IgD-negative memory B cell (primary cell): Measurements from ENCODE around the gene PPP4R3A. TPM values are rescaled to one million over a fixed set of nuclear protein-coding genes. Genes with fewer than 3 reads are reported as not detected.
"Not testable (repeated sequence)": the region's sequence is repeated elsewhere in the genome, so short reads cannot be mapped to it uniquely, and the experiment has no call there.

ENCODE experiments used
- H3K27ac Mint-ChIP-seq, 3 donors: one replicate each; pipeline ENCODE4 v1.8.0; 2020 to 2022; ENCODE audit warnings: mild to moderate bottlenecking in 3 of 3, mixed read lengths in 3 of 3, moderate library complexity in 1 of 3
- H3K27me3 Mint-ChIP-seq: one replicate; pipeline ENCODE4 v1.8.0; 2021; ENCODE audit warnings: mixed read lengths
- H3K36me3 Mint-ChIP-seq: one replicate; pipeline ENCODE4 v1.8.0; 2020; ENCODE audit warnings: mild to moderate bottlenecking, mixed read lengths
- H3K4me1 Mint-ChIP-seq, 3 donors: one replicate each; pipeline ENCODE4 v1.8.0; 2020 to 2022; ENCODE audit warnings: mixed read lengths in 3 of 3, mild to moderate bottlenecking in 1 of 3
- H3K4me3 Mint-ChIP-seq, 4 donors: one replicate each; pipeline ENCODE4 v1.8.0; 2020 to 2022; ENCODE audit warnings: mild to moderate bottlenecking in 4 of 4, mixed read lengths in 4 of 4, moderate library complexity in 3 of 4
- H3K9me3 Mint-ChIP-seq, 3 donors: one replicate each; pipeline ENCODE4 v1.8.0; 2020 to 2021; ENCODE audit warnings: mixed read lengths in 3 of 3, mild to moderate bottlenecking in 1 of 3
- polyA plus RNA-seq: library from polyadenylated mRNA; unstranded; fragments of 300-500 nt; fragmentation: Illumina TruSeq; gene quantifications from one replicate; pipeline ENCODE4 v1.2.3, GENCODE V29; 2021

The PPP4R3A gene
- polyA plus RNA-seq, 1 donor from 2014 or later = 127 TPM

DNA sequence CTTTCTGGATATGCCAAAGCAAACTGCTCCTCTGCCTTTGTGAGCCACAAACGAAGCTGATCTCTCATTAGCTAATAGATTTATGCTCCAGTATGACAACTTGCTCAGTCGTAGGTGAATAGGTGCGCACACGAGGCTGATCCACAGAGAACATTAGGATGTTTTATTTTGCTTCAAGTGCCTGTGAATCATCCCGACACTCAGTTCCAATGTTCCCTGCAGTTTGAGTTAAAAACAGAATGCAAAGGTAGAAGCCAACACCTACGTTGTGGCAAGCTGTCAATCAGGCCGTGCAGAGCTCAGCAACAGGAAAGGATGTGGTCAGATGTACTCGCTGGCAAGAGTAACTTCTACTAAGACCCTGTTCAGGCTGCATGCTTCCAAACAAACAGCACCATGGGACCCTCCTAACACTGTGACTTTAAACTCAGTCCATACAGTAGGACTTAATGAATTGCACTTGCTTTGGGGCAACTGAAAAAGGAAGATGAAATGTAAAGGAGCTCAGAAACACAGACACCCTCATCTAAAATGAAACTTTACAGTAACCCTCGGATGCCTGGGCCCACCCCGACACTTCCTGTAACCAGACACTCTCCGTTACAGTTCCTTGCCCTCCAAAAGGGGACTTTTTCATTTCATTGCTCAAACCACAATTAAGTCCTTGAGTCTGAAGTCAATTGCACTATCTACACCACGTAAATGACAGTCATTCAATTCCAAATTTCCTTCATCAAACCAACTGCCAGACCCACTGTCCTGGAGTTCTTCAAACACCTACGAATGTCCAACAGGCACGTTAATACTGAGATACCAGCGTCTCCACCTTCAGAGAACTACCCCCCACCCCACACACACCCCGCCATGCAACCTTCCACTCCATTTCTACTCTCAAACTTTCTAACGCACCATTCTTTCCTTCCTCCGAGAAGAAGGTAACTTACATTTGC lies 94.0 kb downstream of the PPP4R3A start:
- H3K36me3 Mint-ChIP-seq = peaks cover 5% of the 10 kb centered on the region
- H3K9me3 Mint-ChIP-seq = peaks cover 0 to 1% (median 0%) of the 10 kb centered on the region in 3 donors
- H3K27ac Mint-ChIP-seq = peak overlapping the region; percentile 89 to 98 (median 96)
- H3K27me3 Mint-ChIP-seq = peaks cover under 1% of the 10 kb centered on the region
- peaks cover 27 to 44% (median 43%) of the 10 kb centered on the region in 3 donors for H3K4me1 Mint-ChIP-seq
- peak overlapping the region; percentile 89 to 100 (median 96) for H3K4me3 Mint-ChIP-seq

DNA sequence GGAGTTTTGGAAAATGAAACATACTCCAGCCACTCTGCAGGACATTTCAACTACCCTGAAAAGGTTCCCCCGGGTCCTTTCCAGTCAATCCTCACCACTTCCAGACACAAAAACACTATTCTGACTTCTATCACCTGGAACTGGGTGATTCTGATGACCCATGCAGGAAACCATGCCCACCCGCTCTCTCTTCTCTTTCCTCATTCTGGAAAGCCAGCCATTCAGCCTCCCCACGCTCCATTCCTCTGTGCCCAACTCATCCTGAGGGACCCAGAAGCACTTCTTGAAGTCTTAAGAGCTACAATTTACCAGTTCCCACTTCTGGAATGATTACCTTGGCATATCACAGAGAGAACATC lies 95.7 kb downstream of the PPP4R3A start:
- Mint-ChIP-seq H3K4me1 (peaks cover 42 to 60% (median 58%) of the 10 kb centered on the region in 3 donors), H3K4me3 (peak overlapping the region; percentile 89 to 100 (median 96)), H3K27ac (peak overlapping the region; percentile 5 to 98 (median 96)), H3K36me3 (peaks cover 7% of the 10 kb centered on the region), H3K9me3 (peaks cover 0 to 1% (median 0%) of the 10 kb centered on the region in 3 donors), H3K27me3 (peaks cover 1% of the 10 kb centered on the region)

DNA sequence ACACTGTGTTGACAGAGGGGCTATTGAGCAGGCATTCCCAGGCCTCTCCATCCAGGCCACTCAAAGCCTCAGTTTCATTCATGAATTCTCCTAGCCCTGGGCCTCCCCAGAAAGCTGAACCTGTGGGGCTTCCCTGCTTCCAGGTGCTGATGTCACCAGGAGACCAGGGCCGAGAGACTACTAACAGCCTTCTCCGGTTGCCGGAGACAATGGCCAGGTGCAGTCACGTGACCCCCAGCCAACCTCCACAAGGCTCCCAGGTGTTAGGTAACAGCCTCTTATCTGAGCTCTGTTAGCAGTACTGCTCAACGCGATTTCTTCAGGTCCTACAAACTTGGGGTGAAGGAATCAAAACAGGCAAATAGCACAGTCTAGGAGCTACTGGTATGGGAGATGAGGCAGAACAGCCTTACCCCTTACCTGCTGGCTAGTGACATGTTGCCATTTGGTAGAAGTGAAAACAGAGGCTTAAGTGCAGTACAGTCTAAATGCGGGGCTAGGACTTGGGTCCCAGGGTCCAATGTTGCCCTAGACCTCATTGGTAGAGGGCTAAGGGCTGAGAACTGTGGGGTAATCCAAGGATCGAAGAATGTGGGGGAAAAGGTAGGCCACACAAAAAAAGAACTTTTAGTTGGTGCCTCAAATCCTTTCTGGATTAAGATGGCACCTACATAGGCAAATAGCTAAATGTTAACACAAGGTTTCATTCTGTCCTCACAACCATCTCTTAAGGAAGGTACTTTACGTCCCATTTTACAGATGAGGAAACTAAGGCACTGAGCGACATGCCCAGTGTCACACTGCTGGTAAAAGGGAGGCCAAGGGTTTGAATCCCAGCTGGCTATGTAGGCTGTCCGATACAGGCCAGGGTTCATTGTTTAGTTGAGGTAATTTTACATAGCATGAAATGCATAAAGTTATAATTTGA lies 96.3 kb downstream of the PPP4R3A start:
- peaks cover 1% of the 10 kb centered on the region for H3K27me3 Mint-ChIP-seq
- peaks cover 7% of the 10 kb centered on the region for H3K36me3 Mint-ChIP-seq
- peaks cover 36 to 57% (median 55%) of the 10 kb centered on the region in 3 donors for H3K4me1 Mint-ChIP-seq
- H3K27ac Mint-ChIP-seq = peak overlapping the region; percentile 5 to 98 (median 96)
- peak overlapping the region; percentile 89 to 100 (median 96) for H3K4me3 Mint-ChIP-seq
- H3K9me3 Mint-ChIP-seq = peaks cover 0 to 1% (median 0%) of the 10 kb centered on the region in 3 donors

DNA sequence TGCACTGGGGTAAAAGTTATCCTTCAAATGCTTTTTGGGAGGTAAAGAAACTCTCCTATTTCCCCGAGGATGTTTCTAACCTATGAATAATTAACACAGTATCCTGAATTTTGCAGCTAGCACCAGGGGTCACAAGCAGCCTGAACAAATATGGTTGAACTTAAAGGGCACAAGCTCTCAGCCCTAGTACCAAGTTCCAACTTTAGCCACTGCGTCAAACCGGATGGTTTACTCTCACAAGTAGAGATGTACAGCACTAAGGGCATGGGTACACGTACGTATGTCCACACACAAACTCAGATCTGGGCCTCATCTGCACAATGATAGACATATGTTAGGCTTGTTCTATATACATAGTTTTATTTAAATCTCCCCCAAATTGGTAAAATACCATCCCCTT lies 97.2 kb downstream of the PPP4R3A start:
- peaks cover 1% of the 10 kb centered on the region for H3K27me3 Mint-ChIP-seq
- H3K4me3 Mint-ChIP-seq = peak overlapping the region; percentile 77 to 92 (median 88)
- H3K4me1 Mint-ChIP-seq = peaks cover 34 to 62% (median 60%) of the 10 kb centered on the region in 3 donors
- H3K27ac Mint-ChIP-seq = peak overlapping the region; percentile 5 to 85 (median 81)
- H3K9me3 Mint-ChIP-seq = peaks cover 0 to 1% (median 0%) of the 10 kb centered on the region in 3 donors
- H3K36me3 Mint-ChIP-seq = peaks cover 7% of the 10 kb centered on the region

DNA sequence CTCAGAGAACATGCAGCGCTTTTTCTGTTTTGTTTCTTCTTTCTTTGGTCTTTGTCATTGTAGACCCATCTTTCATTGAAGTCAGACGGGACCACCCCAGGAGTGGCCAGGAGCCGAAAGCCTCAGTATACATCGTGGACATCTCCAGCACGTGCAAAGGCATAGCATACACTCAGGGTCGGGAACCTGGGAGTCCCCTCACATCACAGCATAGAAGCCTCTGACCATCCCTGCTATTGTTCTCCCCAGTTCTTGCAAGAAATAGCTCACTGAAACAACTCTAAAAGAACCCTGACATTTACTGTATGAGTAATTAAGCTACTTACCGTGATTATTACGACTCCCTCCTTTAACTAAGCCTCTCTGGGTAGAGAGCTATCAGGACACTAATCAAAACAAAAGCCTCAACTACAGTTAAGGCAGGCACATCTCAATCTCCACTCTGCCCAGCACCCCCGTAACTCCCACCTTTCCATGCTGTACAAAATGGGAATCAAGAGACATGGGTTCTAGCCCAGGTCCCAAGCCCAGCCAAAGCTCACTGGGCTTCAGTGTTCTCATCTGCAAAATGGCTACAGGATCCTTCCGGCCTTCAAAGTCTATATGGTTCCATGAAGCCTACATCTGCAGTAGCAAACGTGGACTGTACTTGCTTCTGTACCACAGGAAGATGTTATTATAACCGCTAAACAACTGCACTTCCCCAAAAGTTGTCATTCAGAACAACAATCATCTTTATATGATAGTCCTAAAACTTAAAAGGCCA lies 99.2 kb downstream of the PPP4R3A start:
- H3K4me3 Mint-ChIP-seq = peak overlapping the region; percentile 60 to 92 (median 76)
- H3K27ac Mint-ChIP-seq = peak overlapping the region; percentile 64 to 97 (median 87)
- peaks cover 32 to 74% (median 68%) of the 10 kb centered on the region in 3 donors for H3K4me1 Mint-ChIP-seq
- H3K27me3 Mint-ChIP-seq = peaks cover 1% of the 10 kb centered on the region
- peaks cover 7% of the 10 kb centered on the region for H3K36me3 Mint-ChIP-seq
- no peaks in the 10 kb centered on the region for H3K9me3 Mint-ChIP-seq

DNA sequence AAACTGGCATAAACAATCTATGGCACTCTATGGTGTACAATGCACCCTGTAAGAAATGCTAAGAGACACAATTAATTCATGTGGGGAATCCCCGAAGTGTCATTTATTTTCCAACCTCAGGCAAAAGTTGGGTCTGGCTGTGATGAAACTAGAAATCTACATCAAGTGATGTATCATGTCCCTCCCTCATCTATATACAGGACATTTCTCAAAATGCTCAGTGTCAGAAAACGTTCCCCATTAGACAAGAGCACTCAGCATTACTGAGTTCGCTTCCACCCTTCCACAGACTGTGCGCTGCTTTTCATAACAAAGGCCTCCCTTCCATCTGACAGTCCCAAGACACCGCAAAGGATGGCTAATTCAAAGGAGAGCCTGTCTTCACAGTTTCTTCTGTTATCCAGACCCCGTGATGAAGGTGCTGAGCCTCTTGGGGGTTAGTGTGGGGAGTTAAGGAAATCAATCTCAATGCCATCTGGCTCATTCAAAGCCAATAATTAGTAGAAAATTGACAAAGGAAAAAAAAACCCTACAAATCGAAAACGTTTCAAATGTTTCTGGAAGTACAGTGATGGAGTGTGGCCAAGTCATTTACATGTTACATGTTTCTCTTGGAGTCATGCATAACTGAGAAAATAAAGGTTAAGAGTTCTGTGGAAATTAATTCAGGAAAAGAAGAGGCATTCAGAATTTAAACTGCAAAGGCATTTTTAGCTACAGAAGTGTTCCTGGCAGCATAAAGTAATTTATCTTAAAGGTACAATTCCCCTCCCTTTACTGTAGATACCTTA lies 100.0 kb downstream of the PPP4R3A start:
- Mint-ChIP-seq H3K36me3 (peaks cover 5% of the 10 kb centered on the region), H3K4me3 (peak overlapping the region; percentile 60 to 92 (median 65)), H3K27ac (peak overlapping the region; percentile 64 to 97 (median 87)), H3K4me1 (peaks cover 34 to 77% (median 67%) of the 10 kb centered on the region in 3 donors), H3K27me3 (peaks cover 1% of the 10 kb centered on the region), H3K9me3 (no peaks in the 10 kb centered on the region)

DNA sequence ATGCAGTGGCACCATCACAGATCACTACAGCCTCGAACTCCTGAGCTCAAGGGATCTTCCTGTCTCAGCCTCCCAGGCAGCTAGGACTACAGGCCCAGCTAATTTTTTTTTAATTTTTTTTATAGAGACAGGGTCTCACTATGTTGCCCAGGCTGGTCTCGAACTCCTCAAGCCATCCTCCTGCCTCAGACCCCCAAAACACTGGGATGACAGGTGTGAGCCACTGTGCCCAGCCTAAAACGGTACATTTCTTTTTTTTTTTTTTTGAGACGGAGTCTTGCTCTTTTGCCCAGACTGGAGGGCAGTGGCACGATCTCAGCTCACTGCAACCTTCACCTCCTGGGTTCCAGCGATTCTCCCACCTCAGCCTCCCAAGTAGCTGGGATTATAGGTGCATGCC lies 100.9 kb downstream of the PPP4R3A start:
- H3K27me3 Mint-ChIP-seq, H3K36me3 Mint-ChIP-seq, H3K9me3 Mint-ChIP-seq: not testable (repeated sequence)
- H3K4me1 Mint-ChIP-seq = peaks cover 39 to 71% (median 63%) of the 10 kb centered on the region in 3 donors
- peak overlapping the region in 1 of 4 donors; percentile 5 for H3K4me3 Mint-ChIP-seq
- peak overlapping the region; percentile 39 to 78 (median 60) for H3K27ac Mint-ChIP-seq

Other genes starting within 250 kb of the PPP4R3A start
- gene CCDC88C, start 92.5 kb downstream of the PPP4R3A start, polyA plus RNA-seq = 30.5 TPM
- 0.06 TPM for gene CATSPERB, start 221.8 kb upstream of the PPP4R3A start, polyA plus RNA-seq